Measurements from ENCODE around the gene GPD1.

Gene GPD1

DNA sequence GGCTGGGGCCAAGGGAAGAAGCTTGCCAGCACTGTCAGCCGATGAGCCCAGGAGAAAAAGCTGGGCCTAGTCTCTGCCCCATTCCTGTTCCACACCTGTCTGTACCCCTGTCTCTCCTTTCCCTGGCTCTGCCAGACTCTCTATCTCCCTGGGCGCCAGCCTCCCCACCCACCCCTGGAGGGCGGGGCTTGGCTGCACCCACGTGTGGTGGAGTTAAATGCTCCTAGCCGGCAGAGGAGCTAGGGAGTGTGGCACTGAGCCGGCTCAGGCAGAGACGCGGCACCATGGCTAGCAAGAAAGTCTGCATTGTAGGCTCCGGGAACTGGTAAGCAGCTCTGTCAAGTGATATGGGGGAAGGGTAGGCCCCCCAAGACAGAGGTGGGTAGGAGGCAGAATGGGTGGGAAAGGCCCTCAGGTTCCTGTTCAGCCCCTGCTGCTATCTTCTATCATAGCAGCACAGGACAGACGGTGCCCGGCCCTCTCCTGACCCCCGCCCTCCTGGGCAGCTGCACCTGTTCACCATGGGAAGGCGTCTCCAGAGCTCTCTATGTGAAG, at the start of gene GPD1:
Gene GPD1 (plus strand): TSS at position 242 of the 555 bp plus-strand sequence. CDS start 43 bp downstream, at position 285.
- peak in 47 of 56 donors; percentile 23 to 83 (median 60) for DNase-seq

DNA sequence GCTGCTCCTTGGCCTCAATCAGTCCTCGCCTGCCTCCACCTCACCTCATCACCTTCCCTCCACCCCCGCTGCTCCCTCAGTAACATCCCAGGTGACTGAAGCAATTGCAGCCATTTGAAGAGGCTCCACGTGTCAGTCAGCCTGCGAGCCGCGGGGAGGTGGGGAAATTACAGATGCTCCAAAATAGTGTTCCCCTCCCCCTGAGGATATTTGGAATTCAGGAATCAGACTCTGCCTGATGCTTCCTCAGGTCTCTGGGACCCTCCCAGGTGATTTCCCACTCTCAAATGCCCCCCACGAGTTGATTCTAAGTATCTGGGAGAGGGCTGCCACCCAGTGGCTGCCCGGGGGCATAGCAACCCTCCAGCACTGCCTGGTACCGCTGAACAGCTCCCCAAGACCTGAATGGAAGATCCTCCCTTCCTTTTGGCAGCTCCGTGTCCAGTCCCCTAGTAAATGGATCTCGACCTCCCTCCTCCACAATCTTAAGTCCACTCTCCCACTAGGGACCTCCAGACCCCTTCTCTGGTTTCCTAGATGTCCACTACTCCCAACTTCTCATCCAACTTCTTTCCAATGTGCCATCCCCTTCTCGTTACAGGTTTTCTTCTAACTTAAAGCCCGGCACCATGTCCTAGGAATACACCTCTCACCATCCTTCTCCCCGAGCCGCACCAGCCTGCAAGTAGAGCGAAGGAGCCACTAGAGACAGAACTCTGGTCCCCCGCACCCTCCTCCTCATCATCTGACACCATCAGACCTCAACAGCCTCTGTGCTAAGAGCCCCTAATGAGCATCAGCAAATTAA, 47.8 kb upstream of the GPD1 start:
- peak in 33 of 56 donors; percentile 9 to 69 (median 50) for DNase-seq

DNA sequence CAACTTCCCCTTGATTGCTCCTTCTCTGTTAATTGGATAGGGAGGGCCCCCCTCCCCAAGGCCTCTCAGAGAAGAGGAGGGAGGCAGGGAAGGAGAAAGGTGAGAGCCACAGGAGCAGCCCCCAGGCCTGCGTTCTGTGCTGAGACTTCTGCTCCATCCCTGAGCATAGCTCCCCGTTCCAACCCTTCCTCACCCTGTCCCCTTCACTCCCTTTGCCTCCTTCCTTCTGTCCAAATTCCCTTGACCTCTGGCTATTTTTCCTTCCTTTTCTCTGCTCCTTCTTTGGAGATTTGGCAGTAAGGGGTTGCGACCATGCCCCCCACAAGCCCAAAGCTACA, 47.2 kb upstream of the GPD1 start:
- no peak for DNase-seq

DNA sequence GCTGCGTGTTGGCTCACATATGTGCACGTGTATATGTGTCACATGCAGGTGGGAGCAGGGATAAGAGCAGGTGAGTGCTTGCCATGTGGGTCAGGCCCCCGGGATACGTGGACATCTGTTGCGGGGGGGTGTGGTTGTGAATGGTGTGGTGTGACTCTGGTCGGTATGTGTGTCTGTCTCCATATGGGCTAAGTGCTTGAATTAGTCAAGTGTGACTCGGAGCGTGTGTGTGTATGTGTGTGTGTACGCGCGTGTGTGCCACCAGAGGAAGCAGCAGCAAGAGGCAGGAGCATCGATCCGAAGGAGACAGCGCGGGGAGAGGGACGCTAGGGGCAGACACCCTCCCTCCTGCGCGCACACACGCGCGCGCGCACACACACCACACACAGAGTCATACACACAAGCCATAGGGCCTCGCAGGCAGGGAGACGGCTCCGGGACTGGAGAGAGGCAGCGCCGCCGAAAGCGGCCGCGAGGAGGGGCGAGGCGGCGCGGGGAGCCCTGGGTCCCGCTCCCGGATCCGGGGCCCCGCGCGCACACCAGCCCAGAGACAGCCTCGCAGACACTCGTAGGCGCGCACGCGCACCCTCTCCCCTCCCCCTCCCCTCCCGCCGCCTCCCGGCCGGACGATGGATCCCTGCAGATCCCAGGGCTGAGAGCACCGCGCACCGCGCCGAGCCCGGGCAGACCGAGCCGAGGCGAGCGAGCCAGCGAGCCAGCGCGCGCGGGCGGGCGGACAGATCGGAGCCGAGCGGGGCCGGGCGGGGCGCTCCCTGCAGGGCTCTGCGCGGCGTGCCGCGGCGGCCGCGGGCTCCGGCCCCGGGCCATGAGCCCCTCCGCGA, 46.6 kb upstream of the GPD1 start, which contains the start of gene ASIC1:
Gene ASIC1 (plus strand): TSS at position 597 of the 842 bp plus-strand sequence. CDS start 1,171 bp downstream, outside the sequence.
- DNase-seq, result peak in 51 of 56 donors; percentile 25 to 86 (median 67)

DNA sequence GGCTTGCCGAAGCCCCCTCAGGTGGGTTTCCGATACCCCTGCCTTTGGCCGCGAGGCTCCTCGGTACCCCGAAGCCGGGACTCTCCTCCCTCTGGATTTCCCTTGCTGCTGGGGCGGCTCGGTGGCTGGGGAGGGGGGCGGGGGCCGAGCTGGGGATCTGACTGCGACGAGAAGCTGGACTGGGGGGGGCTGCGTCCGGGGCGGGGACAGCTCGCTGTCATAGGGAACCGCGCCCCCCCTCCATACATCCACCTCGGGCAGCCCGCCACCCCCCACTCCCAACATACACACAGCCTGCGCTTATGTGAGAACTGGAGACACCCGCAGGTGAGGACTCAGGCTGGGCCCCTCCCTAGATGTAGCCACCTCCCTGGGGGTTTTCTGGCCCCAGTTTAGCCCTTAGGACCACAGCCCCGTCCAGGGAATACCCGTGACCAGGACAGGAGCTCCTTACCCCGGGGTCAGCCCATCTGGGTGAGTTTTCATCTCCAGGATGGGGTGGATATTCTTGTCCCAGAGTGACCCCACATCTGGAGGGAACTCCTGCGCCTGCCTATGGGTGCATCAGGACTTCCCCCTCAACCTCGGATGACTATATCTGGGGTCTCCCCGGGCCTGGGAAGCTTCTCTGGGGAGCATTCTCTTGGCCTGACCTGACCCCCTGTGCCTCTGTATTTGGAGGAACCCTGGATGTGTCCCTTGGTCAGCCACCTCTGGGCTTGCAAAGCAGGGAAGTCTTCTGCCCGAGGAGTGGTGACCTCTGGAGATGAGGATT, 45.7 kb upstream of the GPD1 start:
- peak in 13 of 56 donors; percentile 16 to 67 (median 41) for DNase-seq

DNA sequence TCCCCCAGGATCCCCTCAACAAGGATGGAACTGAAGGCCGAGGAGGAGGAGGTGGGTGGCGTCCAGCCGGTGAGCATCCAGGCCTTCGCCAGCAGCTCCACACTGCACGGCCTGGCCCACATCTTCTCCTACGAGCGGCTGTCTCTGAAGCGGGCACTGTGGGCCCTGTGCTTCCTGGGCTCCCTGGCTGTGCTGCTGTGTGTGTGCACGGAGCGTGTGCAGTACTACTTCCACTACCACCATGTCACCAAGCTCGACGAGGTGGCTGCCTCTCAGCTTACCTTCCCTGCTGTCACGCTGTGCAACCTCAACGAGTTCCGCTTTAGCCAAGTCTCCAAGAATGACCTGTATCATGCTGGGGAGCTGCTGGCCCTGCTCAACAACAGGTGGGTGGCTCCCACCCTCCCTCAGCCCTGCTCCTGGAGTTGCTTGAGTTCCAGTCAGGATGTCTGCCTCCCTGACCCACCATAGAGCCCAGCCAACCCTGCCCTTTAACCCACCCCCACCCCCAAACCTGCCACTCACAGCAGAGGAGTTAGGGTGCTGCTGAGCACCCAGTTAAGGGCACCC, 45.0 kb upstream of the GPD1 start:
- peak in 3 of 56 donors; percentile 12 to 28 (median 26) for DNase-seq

DNA sequence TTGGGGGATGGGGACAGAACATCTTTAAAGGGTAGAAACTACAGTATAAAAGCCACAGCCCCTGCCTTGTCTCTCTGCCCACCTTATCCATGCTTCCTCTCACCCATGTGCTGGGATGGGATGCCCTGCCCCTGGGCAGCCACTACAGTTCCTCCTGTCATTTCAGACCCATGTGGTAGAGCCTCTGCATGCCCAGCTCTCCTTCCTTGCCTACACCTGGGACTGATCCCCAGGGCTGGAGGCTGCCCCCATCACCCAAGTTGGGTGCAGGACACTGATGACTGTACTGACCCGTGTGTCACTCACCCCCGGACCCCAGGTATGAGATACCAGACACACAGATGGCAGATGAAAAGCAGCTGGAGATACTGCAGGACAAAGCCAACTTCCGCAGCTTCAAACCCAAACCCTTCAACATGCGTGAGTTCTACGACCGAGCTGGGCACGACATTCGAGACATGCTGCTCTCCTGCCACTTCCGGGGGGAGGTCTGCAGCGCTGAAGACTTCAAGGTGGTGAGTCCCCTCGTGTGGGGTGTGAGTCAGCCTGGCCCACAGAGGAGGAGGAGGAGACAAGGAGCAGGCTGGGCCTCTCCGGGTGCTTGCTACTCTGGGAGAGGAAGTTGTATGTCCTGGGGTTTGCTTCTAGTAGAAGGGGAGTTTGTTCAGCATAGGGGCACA, 44.2 kb upstream of the GPD1 start:
- no peak for DNase-seq

DNA sequence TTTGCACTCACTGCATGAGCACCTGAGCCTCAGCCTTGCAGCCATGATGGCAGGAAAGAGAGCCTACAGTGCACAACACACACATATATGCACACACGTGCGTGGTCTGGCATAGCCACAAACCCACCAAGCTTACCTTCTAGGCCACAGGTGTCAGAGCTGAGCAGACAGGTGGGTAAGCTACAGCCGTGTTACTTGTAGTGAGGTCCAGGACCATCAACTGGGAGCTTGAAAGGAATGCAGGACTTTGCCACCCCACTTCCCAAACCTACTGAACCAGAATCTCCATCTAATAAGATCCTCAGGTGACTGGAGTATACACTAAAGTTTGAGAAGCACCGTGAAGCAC, 43.7 kb upstream of the GPD1 start:
- no peak for DNase-seq

DNA sequence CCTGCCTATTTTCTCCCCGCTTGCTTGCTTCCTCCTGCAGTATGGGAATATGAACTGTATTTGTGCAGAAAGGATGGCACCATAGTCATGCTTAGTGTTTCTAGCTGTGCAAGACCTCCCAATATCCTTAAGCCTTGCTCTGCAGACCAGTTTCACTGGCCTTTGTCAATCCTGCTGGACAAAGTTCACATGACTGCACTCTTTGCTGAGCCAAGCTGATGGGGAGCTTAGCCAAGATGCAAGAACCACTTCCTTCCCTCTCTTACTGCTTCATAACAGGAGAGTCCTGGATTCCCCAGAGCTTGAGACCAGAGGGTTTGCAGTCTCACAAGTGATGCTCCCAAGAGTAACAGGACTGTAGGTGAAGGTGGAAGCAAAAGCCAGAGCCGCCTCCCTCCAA, 42.6 kb upstream of the GPD1 start:
- peak in 4 of 56 donors; percentile 17 to 30 (median 24) for DNase-seq

DNA sequence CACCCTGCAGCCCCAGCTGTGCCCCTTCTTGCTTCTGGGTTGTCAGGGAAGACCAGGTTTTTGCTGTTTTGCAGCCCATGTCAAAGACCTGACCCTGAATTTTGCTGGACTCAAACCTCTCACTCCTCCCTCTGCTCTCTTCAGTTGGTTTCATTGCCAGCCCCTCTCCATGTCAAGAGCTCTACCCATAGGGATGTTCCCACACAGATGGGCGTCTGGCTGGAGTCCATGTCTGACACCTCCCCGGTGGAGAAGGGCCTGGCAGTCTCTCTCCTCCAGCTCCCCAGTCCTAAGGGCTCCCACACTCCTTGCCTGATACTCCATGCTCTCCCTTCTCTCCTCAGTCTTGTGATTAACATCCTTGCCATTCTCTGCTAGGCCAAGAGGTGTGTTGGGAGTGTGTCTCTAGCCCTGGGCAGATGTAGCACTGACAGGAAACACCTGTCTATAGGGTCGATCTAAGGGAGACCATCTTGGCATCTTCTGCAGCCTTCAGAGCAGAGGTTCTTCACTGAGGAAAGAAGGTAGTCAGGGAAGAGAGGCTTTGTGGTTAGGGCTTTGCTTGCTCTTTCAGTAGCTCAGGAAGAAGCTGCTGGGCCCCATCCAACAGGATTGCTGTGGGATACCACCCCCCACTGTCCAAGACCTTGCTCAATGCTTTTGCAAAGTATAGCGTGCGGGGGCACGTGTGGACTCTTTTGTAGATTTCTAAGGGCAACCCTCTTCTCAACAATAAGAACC, 41.7 kb upstream of the GPD1 start:
- DNase-seq, result no peak

DNA sequence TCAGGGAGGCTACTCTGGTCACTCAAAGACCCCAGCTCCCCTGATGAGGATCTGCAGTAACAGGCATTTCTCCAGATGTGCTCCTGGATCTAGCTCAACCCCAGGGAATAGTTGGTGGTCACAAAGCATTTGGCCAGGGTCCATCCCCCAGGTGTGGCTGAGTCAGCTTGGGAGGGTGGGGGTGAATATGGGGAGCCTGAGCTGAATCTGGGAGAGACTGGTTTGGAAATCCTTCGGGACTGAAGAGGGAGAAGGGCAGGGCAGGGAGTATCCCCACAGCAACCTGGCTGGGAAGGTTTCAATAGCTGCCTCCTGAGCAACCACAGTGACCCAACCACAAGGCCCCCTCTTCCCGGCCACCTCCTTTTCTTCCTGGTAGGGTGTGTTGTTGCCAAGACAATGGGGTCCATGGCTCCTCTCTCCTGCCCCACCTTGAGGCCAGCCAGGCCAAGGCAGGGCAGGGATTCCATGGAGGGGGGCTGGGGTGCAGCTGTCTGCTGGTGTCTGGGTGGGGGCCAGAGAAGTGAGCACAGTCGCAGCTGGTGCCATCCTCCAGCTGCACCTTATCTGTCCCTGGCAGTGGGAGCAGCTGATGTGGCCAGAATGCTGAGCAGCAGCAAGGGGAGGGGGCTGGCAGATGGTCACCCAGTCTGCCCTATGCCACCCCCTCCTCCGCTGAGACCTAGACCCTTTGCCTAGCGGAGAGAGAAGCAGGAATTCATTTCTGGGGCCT, 40.9 kb upstream of the GPD1 start:
- peak in 31 of 56 donors; percentile 9 to 72 (median 48) for DNase-seq

DNA sequence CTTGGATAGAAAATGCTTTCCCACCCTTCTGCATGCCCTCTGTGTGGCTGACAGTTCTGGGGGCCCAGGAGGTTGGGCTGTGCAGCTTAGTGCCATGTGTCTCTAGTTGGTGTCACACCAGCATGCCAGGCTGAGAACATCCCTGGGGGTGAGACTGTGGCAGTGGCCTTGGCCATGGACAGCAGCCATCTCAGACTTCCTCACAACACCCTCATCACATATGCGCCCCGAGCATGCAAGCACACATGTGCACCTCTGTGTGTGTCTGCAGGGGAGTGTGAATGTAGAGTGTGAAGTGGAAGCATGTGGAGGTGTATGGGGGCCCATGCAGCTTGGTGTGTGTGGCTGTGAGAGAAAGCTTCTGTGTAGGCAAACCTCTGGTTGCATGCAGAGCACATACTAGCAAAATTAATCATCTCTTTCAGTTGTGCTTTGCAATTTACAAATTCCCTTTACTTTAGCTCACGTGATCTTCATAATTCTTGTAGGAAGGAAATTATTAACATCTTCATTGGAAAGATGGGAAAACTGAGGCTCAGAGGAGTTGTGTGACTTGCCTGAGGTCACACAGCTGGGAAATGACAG, 38.0 kb upstream of the GPD1 start:
- no peak for DNase-seq

DNA sequence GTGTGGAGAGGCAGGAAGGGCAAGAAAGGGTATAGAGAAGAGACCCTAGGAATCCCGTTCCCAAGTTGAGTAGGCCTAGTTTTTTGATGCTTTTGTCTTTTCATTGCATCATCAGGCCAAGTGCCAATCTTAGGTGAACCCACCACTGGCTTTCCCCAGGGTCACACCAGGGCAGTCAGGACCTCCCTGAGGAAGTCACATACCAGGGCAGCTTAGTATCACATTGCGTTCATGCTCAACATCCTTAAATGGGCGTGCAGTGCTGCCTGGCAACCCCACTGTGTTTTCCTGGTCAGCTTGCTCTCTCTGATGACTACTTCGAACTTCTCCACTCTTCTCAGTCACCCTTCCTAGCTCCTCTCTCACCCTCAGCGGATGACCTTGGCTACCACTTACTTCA, 37.4 kb upstream of the GPD1 start:
- DNase-seq, result no peak

DNA sequence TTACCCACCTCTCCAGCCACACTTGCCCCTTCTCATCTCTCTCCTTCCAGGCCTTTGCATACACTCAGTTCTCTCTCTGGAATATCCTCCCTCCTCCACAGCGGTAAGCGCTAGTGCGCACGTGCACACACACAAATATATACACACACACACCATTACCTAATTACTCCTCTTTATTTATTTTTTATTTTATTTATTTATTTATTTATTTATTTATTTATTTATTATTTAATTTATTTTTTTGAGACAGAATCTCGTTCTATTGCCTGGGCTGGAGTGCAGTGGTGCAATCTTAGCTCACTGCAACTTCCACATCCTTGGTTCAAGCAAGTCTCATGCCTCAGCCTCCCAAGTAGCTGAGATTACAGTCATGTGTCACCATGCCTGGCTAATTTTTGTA, 34.7 kb upstream of the GPD1 start:
- no peak for DNase-seq

DNA sequence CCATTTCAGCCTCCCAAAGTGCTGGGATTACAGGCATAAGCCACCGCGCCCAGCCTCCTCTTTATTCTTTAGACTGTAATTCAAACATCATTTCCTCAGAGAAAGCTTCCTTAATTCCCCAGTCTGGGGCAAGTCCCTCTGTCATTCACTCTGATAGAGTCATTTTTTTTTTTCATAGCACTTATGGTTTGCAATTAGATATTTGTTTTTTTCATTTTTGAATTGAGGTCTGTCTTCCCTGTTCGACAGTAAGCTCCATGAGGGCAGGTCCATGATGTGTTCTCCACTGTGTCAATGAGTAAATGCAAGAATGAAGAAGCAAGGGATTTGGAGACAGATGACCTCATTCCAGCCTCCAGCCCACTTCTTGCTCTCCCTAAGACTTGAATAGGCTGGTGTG, 34.3 kb upstream of the GPD1 start:
- DNase-seq, result no peak

DNA sequence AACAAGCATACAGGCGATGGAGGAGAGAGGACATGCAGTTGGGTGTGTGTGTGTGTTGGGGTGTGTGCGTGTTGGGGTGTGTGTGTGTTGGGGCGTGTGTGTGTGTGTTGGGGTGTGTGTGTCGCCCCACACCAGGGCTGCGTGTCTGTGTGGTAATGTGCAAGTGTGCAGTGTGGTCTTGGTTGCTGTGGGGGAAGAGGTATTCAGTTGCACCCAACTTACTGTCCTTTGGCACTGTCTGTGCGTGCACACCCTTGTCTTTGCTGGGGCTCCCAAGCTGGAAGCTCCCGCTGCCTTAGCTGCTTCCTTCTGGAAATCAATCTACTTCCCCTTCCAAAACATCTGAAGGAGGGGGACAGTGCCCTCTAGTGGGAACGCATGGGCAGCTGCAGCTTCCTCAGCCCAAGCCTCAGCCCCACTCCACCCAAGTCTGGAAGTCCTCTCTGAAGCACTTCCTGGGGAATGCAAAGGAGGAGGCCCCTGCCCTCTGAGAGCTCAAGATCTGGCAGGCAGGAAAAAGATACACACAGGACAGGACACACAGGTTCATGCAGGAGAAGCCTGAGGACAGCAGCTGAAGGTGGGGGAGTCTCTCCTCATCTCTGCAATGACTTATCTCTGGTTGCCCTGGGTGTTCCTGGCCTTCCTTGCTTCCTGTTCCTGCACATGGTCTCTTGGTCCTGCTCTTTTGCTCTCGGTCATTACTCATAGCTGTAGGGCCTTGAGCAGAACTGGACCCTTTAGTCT, 33.3 kb upstream of the GPD1 start:
- DNase-seq, result peak in 51 of 56 donors; percentile 12 to 85 (median 62)

DNA sequence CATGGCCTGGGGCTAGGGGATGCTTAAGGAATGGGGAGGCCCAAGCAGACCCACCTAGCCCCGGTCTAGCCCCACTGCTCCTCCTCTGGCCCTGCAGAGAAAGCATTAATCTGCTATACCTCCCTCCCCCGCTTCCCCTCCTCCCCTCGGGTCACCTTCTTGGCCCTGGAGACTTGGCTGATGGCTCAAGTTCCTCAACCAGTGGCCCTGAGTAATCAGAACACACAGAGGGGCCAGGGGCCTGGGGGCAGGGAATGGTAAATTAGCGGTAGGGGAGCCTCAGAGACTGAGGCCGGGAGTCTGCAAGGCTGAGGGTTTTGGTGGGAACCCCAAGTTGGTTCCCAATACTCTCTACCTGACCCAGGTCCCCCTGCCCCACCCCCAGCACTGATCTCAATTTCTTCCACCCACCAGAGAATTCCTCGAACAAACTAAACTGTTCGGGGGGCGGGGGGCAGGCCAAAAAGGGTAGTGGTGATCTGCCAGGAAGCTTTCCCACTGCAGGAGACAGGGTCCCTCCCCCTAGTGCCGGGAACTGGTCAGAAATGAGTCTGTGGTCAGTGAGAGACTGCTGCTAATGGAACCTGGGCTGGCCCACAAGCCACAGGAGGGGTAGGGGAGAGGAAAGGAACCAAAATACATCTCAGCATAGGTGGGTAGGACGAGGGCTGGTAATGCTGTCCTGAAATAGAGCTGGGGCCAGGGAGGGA, 31.5 kb upstream of the GPD1 start:
- DNase-seq, result no peak
